OCI-M1 (cell line): Measurements from ENCODE around the gene RNF150.
A peak's percentile ranks its signal among the peaks of the same experiment; 100 is the strongest.

ENCODE experiments used
- DNase-seq: peaks from one replicate; lab custom pipeline; 2025; lab: John Stamatoyannopoulos, UW

RNF150 gene

DNA sequence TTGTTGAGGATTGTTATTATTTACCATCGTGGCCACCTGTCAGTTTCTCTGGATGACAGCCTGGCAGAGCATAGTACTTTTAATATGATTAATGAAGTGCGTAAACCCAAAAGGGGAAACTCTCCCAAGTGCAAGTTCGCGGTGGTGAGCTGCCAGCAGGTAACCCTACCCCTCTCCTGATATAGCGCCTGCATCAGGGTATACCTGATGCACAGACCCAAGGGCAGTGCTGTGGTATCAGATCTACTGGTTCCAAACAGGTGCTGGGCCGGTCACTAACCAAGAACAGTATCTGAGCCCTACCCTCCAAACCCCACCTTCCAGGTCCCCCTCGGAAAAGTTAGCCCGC is 1.6 kb downstream of the RNF150 start:
- DNase-seq = no peak

DNA sequence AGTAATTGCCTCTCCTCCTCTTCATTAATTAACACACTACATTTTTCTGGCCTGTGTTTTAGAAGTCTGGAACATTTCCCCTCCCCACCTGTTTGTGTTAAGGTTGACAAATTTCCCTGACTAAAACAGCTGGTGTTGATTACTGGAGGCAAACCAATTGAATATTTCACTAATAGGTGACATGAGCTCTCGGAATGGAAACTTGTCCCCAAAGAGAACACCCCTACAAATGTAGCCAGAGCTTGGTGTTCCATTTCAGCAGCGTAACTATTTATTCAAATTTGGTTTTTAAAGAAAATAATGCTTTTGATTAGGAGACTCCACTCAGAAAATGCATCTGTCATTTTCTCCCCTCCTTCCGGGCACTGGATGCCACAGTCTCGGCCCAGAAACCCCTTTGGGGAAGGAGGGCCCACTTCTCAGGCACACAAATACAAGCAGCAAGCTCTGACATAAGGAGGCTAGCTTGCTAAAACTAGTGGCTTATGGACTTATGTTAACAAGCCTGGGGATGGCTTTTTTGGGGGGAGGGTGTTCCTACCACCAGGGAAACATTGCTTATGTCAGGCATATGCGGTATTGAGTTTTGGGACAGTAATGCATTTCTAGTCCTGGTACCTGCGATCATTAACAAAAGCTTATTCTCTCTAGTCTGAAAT is 2.2 kb downstream of the RNF150 start:
- no peak for DNase-seq

DNA sequence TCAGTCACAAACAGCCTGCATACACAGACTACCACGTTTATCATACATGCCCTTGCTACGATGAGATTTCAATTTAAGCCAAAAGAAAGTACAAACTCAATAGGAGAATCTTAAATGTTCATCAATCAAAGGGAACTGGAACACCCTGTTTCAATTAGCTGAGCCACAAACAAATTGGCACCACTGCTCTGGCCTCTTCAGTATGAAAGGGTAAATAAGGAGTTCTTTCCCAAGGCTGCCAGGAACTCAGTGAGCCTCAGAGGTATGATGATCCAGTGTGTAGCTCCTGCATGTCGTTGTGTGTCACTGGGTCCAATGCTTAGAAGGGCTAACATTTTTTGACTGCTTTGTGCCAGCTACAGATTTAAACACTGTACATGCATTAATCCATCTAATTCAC is 5.4 kb downstream of the RNF150 start:
- no peak for DNase-seq

DNA sequence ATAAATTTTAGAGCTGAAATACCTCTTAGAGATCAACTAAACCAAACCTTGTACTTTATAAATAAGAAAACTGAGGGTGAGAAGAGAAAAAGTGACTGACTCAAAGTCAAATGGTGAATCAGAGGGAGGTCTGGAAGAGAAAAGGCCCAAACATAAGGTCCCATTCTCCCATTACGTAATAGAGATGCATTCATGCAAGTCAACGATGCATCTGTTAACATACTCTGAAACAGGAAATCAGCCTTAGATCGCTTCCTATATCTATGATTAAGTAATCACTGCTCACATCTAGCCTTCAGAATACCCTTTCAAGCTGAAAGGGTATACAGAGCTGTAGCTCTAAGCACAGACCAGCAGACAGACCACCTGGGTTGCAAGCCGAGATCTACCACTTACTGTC is 6.5 kb downstream of the RNF150 start:
- no peak for DNase-seq

DNA sequence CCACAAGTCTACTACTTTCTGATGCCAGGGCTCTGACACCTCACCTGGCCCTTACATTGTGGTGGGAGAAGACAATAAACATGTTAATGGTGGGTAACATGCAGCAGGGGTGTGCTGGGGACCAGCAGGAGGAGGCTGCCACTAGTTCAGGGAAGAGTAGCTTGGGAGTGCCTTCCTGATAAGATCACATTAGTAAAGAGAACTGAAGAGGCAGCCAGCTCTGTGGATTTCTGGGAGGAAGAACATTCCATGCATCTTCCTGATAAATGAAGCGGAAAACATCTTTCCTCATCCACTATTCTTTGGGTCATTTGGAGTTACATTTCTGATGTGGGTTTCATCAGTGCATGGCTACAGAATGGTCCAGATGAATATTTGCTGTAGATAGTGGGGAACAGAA is 9.0 kb downstream of the RNF150 start:
- DNase-seq = no peak

DNA sequence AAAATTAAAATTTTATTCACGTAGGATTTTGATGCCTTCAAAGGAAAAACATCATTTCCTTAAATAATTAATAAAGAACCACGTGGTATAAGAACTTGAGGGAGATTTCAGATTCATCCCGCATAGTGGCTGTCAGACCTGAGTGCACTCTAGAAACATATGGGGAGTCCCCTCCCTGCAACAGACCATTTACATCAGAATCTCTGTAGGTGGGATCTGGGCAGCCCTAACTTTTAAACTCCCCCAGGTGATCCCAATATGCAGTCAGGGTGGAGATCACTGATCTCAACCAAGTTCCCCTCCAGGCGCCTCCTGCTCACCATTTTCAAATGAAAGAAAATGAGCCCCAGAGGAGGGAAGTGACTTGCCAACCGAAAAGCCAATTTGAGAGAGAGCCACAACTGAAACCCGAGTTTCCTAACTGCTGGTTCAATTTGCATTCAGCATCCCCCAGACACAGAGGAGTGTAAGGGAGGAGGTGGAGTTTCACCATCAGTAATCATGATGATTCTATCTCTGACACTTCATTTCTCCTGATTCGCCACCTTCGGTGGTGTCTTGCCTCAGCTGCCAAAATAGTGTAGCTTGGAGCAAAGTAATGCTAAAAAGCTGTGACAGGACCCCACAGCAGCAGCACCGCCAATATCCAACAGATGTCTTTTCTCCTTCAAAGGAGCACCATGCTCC is 11.4 kb downstream of the RNF150 start:
- no peak for DNase-seq

DNA sequence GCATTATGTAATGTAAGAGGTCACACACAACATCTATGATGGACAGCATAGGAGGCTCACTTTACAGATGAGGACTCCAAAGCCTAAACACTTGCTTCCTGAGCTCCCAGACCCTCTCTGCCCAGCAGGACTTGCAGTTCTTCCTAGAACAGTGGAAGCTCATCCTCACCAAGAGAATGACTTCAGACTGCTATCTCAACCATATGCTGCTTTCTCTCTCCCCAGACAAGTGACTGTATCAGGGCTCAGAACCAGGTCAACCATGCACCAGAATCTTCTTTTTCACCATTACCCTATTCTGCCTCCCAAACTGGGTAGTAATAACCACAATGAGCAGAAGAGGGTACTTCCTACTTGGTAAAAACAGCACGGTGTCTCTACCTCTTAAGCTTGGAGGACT is 12.2 kb downstream of the RNF150 start:
- DNase-seq = no peak

DNA sequence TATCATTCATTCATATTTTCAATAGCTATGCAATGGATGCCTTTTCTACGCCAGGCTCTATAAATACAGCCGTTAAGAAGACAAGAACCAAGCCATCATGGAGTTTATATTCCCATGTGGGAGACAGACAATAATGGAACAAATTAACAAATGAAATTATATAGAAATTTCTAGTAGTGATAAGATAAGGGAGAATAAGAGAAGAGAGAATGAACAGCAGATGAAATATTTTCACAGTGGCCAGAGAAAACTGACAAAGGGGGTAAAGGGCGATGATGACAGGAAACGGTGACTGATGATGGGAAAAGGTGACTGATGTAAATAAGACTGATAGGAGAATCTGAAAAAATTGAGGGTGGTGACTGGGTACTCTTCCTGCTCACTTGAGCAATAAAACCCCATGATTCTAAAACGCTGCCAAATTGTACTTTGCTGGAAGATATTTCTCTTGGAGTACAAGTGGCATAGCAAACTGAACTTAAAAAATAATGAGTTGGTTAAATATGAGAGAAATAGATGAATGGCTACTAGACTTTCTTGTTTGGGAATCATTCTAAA is 13.2 kb downstream of the RNF150 start:
- no peak for DNase-seq

DNA sequence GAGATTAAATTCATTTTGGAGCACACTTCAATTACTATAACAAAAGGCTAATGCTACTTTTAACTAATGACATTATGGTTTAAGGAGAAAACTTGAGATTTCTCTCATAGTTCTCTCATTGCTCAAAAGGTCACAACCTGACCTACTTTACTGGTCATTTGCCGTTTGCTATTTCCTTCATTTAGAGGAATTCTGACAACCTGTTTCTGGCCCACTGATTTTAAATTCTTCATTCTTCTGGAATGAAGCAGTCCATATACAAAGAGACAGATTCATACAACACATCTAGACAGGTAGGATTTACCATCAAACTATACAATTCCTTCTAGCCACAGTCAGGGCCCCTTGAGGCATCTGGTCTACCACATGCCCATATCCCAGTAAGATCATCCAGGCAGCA is 14.2 kb downstream of the RNF150 start:
- DNase-seq = no peak

DNA sequence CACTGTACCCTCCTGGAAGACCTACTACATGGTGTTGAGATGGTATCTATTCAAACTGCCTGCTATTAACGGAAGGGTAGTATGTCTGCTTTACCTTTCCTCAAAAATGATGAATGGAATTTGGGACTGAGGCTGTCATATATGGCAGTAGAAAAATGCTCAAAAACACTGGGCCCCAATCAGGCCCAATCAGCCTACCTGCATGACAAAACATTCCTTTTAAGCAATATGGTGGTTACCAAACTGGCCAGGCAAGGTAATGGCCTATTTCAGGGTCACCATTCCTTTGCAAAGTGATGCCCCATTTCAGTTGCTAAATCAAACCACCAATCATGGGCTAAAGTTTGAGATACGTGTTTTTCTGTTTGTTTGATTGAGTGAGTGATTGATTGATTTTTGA is 14.9 kb downstream of the RNF150 start:
- no peak for DNase-seq

DNA sequence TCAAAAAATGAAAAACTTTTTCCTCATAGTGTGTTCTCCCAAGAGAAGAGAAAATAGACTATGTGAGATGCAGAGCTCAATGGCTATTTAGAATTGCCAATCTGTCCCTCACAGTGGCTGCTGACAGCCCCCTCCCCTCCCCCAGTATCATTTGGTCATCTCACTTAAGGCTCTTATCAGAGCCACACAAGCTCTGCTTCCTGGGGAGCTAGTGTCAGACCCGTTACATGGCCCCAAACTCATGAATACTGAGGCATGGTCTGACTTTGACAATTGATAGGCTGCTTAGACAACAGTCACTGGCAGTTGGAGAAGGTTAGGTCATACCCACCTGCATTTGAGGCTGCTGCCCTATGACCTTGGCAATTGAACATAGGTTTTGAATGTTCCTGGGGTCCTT is 15.3 kb downstream of the RNF150 start:
- DNase-seq = peak; percentile 43

DNA sequence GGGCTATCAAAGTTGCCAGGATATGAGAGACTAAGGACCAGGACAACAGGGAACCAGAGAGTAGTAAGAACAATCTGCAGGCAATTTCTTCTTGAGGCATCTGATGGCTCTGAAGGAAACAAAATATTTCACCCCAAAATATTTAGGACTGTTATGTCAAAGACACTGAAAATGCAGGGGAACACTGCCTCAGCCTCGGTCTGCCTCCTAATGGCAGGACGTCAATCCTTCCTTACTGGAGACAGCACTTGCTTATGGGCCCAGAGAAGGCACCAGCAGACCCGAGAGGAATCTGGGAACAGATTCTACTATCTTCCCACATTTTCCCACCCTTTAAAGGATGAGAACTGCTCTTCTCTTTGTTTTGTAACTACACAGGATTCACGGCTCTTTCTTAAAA is 23.3 kb downstream of the RNF150 start:
- DNase-seq = no peak

DNA sequence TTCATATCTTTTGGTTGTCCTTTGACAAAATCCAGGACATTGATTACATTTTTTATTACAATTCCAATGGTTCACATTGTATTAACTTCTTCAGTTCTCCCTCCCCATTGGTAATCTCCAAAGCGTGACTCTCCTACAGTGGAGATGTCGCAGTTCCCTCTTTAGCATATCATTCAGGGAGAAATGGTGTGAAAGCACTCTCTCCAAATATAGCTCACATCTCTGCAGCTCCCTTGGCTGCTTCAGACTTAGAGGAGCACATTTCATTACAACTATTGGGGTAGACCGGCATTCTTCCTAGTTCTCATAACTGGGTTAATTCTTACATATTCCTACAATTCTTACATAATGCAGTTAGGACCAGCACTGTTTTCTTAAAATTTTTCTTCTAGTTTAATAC is 25.3 kb downstream of the RNF150 start:
- no peak for DNase-seq

DNA sequence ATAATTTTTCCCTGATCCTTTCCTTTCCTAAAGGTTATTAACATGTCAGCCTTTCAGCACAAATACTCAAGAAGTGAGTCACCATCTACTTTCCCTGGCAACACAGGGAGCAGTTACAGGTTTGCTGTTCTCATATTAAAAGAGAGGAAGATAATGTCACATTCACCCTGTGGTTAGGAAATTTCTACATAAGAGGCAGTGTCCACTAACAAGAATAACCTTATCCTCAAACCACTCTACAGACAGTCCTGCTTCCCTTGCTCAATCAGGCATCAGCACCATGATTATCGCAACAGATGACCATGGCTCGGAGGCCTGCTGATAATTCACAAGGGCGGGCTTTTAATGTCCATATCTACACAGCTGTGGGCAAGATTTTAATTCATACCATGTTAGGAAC is 30.9 kb downstream of the RNF150 start:
- DNase-seq = peak; percentile 41

DNA sequence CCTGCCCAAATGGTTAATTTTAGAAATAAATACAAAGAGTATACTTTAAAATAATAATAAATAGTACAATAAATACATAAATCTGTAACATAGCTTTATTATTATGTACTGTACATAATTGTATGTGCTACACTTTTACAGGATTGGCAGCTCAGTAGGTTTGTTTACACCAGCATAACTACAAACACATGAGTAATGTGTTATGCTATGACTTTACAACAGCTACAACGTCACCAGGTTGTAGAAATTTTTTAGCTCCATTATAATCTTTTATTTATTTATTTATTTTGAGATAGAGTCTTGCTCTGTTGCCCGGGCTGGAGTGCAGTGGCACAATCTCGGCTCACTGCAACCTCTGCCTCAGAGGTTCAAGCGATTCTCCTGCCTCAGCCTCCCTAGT is 31.8 kb downstream of the RNF150 start:
- no peak for DNase-seq

DNA sequence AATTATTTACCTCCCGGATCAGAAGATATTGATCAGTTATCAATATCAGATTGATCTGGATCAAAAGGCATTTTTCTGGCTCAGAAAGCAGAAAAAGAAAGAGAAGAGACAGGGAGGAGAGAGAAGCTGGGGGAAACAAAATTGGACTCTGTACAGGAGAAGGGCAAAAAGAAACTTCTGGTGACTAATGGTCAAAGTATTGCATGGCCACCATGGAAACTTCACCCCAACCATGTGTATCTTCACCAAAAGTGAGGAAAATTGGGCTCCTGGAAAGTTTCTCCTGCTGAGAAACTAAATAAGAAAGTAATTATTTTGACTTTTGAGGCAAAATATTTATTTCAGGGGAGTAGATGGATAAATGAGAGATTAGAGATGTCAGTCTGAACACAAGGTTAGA is 33.9 kb downstream of the RNF150 start:
- DNase-seq = no peak

DNA sequence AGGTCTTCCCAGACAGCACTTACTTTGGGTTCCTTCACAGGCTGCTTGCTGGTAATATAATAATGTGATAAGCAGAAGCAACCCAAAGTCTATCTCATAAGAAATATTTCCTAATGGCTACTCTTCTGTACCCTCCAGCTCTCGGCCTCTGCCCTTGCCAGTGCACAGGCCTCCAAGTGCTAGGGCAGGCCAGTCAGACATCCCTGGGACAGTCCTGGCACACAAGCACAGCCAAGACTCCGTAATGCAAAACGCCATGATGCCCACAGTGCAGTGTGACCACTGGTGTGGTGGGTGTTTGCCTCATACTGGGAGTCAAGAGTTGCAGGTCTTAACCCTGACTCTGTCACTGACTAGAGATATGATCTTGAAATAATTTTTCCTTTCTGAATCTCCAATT is 35.1 kb downstream of the RNF150 start:
- DNase-seq = no peak

DNA sequence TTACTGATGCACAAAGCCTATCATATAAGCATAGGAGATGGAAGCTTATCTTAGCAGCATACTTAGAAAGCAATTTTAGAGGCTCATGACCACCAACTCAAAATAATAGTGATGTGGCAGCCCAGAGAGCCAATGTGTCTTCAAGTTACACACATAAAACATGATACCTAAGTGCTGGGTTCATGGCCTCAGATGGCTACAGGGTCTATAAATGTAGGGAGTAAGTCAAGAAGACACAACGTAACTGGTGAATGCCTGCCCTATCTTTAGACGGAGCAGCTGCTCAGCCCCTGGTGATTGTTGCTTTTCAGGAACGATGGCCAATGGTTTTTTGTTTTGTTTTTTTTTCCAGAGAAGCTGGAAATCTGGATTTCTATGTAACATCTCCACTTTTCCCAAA is 42.8 kb downstream of the RNF150 start:
- DNase-seq = no peak

DNA sequence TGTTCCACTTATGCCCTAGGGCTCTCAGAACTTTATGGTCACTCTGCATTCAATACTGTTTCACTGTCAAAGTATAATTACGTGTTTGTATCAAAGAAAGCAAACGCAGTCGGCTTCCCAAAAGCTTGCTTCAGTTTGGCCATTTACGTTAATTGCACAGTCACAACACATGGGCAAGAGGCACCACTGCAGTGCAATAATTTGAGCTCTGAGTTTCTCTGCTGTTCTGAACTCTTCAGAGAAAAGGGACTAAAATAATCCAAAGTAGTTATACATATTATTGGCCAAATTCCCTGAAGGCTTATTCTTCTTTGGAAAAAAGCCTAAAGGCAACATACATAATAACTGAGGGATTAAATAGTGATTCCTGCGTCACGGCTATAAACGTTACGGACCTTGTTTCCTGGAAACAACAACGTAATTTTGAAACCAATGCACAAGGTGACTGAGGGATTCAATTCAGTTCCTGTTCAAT is 51.3 kb downstream of the RNF150 start:
- DNase-seq = no peak

DNA sequence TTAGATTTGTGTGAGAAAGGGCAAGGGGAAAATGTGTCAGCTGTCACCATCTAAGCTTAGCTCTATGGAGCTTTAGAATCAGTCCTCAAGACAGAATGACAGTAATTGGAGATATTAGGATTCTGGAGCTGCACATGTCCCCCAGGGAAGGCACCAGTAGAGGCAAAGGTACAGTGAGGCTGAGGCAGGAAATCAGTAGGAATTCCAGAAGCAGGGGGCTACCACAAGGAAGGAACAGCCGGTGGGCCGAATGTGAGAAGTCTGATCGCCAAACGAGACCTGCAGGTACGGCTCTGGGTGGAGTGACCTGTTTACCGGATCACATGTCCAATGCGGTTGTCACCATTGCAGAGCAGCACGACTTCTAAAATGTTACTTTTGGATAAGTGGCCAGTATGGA is 52.6 kb downstream of the RNF150 start:
- no peak for DNase-seq

DNA sequence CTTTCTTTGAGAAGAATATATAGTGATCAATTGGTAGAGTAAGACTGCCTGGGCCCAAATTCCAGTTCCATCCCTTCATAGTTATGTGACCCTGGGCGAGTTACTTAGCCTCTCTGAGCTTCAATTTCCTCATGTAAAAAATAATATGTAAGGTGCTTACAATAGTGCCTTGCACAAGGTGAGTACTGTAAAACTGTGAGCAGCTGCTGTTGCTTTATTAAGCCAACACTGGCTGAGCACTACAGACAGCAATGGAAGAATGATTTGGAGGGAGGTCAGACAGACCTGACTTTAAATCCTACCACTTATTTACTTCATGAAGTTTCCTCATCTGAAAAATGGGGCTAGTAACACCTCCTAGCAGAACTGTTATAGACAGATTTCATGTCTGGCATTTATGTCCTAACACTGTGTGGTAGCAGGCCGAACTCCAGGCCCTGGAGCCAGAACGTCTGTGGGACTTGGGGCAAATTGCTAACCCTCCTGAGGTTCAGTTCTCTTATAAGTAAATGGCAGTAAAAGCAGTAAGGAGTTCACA is 53.8 kb downstream of the RNF150 start:
- DNase-seq = no peak

DNA sequence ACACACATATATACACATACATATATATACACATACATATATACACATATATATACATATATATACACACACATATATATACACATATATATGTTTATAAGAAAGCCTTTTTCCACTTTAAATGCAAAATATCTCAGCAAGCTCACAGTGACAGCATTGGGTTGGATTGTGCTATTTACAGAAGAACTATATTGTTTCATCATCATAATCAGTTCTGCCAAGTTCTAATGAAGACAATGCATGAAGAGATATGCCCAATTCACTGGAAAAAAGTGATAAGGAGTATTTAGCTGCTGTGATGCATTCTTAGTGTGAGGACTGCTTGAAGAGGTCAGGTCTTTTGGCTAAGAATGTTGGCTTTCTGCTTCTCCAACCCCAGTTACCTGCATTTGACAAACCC is 54.4 kb downstream of the RNF150 start:
- DNase-seq = peak; percentile 36

DNA sequence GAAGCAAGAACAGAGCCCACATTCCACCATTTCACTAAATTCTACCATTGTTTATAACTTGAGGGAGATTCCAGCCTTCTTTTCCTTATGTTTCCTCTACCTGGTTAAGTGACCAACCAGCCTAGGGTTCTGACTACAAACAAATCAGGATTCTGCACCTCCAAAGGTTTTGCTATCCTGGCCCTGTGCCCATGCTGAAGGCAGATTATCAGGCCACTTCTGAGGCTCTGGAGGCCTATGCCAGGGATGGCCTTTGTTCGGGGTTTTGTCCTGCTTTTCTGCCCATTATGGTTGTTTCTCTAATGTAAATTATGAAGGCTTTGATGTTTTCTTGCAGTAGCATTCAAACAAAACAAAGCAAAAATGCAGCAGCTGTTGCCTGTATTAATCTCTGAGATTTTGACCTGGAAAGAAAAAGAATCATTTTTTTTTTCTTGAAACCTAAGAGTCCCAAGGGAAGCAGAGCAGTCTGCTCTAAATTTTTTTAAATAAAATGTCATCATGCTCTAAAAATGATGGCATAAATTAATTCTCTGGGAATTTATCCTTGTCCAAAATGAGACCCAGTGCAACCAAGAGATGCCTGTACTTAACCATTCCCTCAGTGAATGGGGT is 55.6 kb downstream of the RNF150 start:
- DNase-seq = no peak
